HG02678 (cell line): ENCODE measurements around the gene CYTH1.

ENCODE experiments used
- ATAC-seq: cut with Tn5 transposase; IDR thresholded peaks from one replicate; pipeline ENCODE4 v1.9.1; 2021; ENCODE audit warnings: mild to moderate bottlenecking, moderate library complexity; ENCODE audit not compliant: unreplicated experiment

Gene CYTH1

GRCh38 chr17:78806451-78806850 is 24.4 kb upstream of the CYTH1 start:
- ATAC-seq: no peak

DNA sequence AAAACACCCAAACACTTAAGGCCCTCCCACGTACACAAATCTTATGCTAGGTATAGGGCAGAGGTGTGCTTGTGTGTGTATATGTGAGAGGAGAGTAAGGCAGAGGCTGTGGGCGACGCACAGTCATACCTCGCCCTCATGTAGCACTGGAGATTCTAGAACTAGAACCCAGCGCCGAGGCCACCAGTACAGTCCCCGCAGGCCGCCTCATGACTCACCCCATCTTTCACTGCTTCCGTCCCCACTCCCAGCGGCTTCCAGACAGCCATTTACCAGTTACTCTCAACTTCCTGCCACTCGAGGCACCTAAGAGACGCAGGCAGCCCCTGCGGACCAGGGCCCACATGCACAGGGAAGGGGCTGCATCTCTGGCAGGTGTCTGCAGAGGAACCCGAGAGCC is 23.2 kb upstream of the CYTH1 start:
- ATAC-seq: no peak

DNA sequence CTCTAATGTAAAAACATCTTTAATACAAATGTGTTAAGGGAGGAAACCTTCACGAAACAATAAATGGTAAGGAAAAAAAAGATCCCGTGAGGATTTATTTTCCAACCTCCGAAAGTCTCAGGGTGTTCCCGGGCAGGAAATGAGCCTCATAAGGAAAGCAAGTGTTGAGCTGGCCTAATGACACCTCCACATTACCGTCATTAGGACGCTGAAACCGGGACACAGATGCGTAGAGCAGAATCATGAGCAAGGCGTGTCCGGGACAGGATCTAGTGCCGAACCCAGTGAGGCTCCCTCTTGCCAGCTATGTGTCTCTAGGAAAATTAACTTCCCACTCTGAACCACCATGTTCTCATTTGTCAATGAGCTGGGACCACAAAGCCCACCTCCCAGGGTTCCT is 22.7 kb upstream of the CYTH1 start:
- ATAC-seq: no peak

GRCh38 chr17:78803186-78803845 is 21.2 kb upstream of the CYTH1 start:
- ATAC-seq: no peak

DNA sequence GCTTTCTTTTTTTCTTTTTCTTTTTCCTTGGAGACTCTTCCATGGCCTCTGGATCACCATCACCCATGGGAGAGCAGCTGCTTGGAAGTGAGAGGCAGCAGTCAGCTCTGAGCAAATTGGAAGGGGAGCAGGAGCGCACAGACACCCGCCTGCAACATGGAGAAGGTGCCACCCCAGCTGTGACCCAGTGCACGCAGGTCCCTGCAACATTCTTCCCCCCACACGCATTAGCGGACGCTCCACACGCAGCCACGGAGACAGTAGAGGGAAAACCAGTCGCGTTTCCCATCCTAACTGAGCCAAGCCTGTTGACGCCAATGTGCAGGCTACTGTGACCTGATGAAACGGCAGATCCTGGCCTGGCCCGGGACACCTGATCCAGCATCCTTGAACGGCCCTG is 20.4 kb upstream of the CYTH1 start:
- no peak for ATAC-seq

- ATAC-seq: no peak
These were observed 19.9 kb upstream of the CYTH1 start for GRCh38 chr17:78802008-78802407.

DNA sequence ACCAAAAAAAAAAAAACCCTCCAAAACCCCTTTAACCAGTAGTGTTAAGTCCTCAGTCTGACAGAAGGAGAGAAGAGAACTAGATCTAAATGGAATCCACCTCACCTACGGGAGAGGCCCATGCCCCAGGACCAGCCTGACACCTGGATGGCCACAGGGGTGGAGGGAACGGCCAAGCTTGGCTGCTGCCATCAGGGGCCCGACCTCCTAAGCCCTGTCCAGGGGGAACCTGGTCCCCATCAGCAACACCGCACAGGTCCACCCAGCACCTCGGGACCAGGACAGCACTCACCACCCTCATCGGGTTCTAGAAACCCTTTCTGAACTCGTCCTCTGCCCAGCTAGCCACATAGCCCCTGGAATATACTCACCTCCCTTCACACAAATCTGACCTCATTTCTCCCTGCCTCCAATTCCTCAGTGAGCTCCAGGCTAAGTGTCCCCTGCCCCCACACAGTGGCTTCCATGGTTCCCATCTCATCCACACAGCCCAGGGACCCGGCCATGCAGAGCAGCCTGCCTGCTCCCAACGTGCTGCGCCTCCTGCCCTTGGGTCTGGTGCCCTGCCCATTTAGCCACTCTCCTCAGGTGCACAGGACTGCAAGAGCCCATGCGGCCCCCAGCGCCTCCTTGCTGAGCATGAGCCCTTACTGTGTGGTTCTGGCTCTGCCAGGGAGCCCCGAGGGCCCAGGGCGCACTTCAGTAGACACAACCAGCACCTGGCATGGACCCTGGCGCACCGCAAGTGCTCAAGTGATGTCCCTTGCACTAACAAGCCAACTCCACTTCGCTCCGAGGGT is 18.3 kb upstream of the CYTH1 start:
- no peak for ATAC-seq

GRCh38 chr17:78798695-78799559 is 16.9 kb upstream of the CYTH1 start:
- no peak for ATAC-seq

GRCh38 chr17:78797691-78798585 is 15.9 kb upstream of the CYTH1 start:
- no peak for ATAC-seq

DNA sequence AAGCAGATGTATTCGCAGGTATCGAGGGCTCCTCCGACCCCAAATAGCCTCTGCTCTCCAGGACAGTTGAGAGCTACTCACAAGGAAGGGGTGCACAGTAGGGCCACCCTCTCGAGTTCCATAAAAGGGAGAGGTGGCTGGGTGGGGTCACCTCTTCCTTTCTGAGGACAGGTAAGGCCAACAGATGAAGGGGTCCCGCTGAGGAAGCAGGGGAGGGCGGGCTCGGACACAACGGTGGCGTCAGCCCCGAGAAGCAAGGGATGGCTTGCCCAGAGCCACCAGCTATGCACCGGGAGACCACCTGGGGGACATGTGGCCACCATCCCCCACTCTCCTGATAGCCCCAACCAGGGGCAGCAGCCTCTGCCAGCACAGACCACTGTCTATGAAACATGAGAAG is 15.1 kb upstream of the CYTH1 start:
- ATAC-seq: no peak

- ATAC-seq: no peak
These were observed 14.4 kb upstream of the CYTH1 start for GRCh38 chr17:78796517-78796900.

- no peak for ATAC-seq
These were observed 13.9 kb upstream of the CYTH1 start for GRCh38 chr17:78795861-78796516.

- ATAC-seq: no peak
These were observed 13.0 kb upstream of the CYTH1 start for GRCh38 chr17:78794864-78795640.

GRCh38 chr17:78794399-78794798 is 12.3 kb upstream of the CYTH1 start:
- ATAC-seq: no peak

DNA sequence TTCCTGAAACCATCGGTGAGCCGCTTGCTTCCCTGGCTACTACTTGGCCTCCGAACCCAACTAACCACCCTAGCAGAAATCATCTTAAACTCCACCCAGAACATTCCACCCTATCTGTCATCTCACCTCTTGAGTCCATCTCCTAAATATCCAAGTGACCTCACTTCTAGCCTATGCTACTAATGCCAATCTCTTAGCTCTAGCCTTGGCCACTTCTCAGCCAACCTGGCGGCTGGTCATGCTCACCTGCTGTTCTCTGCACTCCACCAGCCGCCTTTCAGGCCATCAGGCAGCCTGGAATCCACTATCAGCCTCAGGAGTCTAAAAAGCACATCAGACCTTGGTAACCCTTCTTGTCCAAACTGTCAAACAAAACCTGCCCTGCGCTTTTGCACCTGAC is 11.9 kb upstream of the CYTH1 start:
- ATAC-seq: no peak

GRCh38 chr17:78793415-78793814 is 11.3 kb upstream of the CYTH1 start:
- ATAC-seq: no peak

DNA sequence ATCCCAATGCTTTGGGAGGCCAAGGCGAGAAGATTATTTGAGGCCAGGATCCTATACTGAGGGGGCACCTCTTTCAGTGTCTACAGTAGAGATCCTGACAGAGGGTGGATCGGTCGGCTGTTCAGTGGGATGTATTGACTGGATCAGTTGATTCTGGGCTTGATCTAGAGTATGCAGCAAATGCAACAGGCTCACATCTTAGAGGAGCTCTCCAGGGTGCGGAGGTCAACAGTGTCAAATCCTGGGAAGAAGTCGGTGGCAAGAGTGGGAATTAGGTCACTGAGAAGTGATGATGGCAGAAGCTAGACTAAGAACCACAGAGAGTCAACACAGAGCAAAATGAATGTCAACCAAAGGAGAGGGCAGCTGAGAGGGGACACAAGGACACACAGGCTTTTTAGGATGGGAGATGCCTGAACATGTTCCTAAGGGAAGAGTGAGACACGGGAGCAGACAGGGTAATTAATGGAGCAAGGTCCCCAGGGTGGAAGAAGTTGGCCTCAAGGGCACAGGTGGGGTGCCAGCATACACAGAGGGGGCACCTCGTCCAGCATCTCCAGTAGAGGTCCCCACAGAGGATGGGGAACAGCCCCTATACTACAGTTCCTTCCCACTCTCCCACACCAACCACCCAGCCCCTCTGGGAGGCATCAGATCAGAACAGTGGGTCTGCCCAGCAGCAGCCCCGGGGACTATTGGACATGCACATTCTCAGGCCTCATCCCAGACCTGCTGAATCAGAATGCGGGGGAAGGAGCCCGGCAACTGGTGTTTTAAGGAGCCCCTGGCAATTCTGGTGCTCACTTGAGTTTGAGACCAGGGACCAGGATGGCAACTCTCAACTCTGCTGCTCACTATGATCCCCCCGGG is 10.0 kb upstream of the CYTH1 start:
- ATAC-seq: no peak

DNA sequence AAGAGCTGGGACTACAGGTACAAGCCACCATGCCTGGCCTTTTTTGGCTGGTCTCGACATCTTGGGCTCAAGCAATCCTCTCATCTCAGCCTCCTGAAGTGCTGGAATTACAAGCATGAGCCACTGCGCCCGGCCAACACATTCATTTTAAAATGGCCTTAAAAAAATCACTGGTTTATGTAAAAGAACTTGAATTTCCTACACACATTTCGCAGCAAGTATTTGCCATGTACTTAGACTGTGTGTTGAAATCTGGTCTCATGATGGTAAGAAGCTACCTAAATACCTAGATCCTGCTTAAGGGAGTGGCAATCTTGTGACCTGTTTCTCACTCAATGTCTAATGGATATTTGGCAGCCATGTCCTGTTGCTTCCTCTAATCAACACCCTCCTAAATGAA is 8.5 kb upstream of the CYTH1 start:
- no peak for ATAC-seq
